Breast epithelium (tissue), 4 donors: Measurements from ENCODE around the gene KRTAP4-6. TPM values are rescaled to one million over a fixed set of nuclear protein-coding genes. Genes with fewer than 3 reads are reported as not detected.
"Not testable (repeated sequence)": the region's sequence is repeated elsewhere in the genome, so short reads cannot be mapped to it uniquely, and the experiment has no call there.

Source experiments
- DNase-seq, 2 donors: peaks; one replicate each; pipeline ENCODE4 v3.0.0-alpha.2; 2019; ENCODE audit warnings: low spot score in 2 of 2
- H3K27ac ChIP-seq, 2 donors: fragments of 200-600 bp; sonication (generic) in 1 of 2; one replicate each; pipeline ENCODE4 v1.5.1; 2016 to 2019; ENCODE audit warnings: mild to moderate bottlenecking in 1 of 2
- H3K27me3 ChIP-seq, 2 donors: fragments of 200-600 bp; sonication (generic) in 1 of 2; one replicate each; pipeline versions ENCODE4 v1.5.1 to v1.6.0; 2017 to 2019; ENCODE audit warnings: control low read depth in 1 of 2, mild to moderate bottlenecking in 1 of 2
- H3K36me3 ChIP-seq: fragments of 200-600 bp; one replicate; pipeline ENCODE4 v1.5.1; 2019
- H3K4me1 ChIP-seq, 2 donors: fragments of 200-600 bp; sonication (generic); one replicate each; pipeline ENCODE4 v1.5.1; 2016 to 2019; ENCODE audit warnings: control low read depth in 1 of 2
- H3K4me3 ChIP-seq, 3 donors: fragments of 200-600 bp; sonication (generic); 1 replicate in 2 of 3; 2 replicates in 1 of 3; pipeline ENCODE4 v1.5.1; 2016 to 2019; ENCODE audit warnings: mild to moderate bottlenecking in 3 of 3, moderate library complexity in 2 of 3
- H3K9me3 ChIP-seq, 2 donors: fragments of 200-600 bp; sonication (generic) in 1 of 2; one replicate each; pipeline ENCODE4 v1.5.1; 2016 to 2019; ENCODE audit warnings: control low read depth in 1 of 2
- POLR2A ChIP-seq: fragments of 450-650 bp; IDR thresholded peaks from one replicate; pipeline ENCODE4 v1.6.1; 2016; ENCODE audit warnings: antibody characterized with exemption, mild to moderate bottlenecking, moderate library complexity
- POLR2AphosphoS5 ChIP-seq, 3 donors: sonication (generic); formaldehyde crosslinking; IDR thresholded peaks; one replicate each; pipeline ENCODE4 v1.6.1; 2017; ENCODE audit warnings: antibody characterized with exemption in 3 of 3
- intact Hi-C: fragments of 100-400 bp; cut with DNase I; formaldehyde crosslinking; loops from one replicate; pipeline ENCODE4 v1.15.1; 2023; ENCODE audit warnings: low total_unique reads
- total RNA-seq, 3 donors: library from RNA; depleted of rRNA; stranded (reverse); fragments of >200 nt; gene quantifications; one replicate each; pipeline ENCODE4 v1.1.0, GENCODE V29; 2016
- TF ChIP-seq, protein P1 (sequence below), 3 donors: fragments of 450-650 bp; IDR thresholded peaks; one replicate each; pipeline ENCODE4 v1.5.1; 2016 to 2017; ENCODE audit warnings: antibody characterized with exemption in 3 of 3, mild to moderate bottlenecking in 3 of 3, moderate library complexity in 3 of 3

The KRTAP4-6 gene
- total RNA-seq, 3 donors from 2014 or later: not detected

DNA sequence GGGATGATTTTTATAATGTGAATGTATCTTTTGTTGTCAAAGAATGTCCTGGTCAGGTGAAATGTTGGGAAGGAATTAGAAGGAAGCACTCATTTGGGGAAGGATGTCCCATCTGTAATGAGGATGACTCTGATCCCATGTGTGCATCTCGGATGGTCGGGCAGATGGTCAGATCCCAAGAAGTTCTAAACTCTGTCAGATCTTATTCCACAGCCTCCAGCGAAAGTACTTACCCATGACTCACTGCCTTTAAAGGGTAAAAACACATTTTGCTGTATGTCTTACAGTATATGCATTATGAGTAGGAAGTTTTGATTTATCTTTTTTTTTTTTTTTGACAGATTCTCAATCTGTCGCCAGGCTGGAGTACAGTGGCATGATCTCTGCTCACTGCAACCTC, 21.6 kb downstream of the KRTAP4-6 start:
- H3K27ac ChIP-seq: no peak overlapping the region
- DNase-seq: no peak
- no peaks in the 10 kb centered on the region for H3K27me3 ChIP-seq
- no peaks in the 10 kb centered on the region for H3K36me3 ChIP-seq
- intact Hi-C loops: no loop called here
- H3K4me1 ChIP-seq: no peaks in the 10 kb centered on the region
- no peaks in the 10 kb centered on the region for H3K9me3 ChIP-seq
- TF ChIP-seq, protein P1, sequence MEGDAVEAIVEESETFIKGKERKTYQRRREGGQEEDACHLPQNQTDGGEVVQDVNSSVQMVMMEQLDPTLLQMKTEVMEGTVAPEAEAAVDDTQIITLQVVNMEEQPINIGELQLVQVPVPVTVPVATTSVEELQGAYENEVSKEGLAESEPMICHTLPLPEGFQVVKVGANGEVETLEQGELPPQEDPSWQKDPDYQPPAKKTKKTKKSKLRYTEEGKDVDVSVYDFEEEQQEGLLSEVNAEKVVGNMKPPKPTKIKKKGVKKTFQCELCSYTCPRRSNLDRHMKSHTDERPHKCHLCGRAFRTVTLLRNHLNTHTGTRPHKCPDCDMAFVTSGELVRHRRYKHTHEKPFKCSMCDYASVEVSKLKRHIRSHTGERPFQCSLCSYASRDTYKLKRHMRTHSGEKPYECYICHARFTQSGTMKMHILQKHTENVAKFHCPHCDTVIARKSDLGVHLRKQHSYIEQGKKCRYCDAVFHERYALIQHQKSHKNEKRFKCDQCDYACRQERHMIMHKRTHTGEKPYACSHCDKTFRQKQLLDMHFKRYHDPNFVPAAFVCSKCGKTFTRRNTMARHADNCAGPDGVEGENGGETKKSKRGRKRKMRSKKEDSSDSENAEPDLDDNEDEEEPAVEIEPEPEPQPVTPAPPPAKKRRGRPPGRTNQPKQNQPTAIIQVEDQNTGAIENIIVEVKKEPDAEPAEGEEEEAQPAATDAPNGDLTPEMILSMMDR (IDR thresholded peaks at IDR 0.05): no peak
- TF ChIP-seq POLR2A (no peak), POLR2AphosphoS5 (IDR thresholded peaks at IDR 0.05) (no peak)
- H3K4me3 ChIP-seq: no peak overlapping the region

DNA sequence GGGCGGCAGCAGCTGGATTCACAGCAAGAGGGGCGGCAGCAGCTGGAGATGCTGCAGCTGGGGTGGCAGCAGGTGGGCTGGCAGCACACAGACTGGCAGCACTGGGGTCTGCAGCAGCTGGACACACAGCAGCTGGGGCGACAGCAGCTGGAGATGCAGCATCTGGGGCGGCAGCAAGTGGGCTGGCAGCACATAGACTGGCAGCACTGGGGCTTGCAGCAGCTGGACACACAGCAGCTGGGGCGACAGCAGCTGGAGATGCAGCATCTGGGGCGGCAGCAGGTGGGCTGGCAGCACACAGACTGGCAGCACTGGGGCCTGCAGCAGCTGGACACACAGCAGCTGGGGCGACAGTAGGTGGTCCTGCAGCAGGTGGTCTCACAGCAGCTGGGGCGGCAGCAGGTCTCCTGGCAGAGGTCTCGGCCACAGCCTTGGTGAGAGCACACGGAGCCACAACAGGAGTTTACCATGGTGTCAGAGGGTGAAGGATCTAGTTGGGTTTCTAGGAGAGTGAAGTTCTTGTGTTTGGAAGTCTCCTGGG, 22.4 kb downstream of the KRTAP4-6 start, which contains the start of gene KRTAP4-11:
Gene KRTAP4-11 (minus strand): TSS at position 528 of the 541 bp plus-strand sequence. CDS start 58 bp downstream, at position 470.
- H3K4me3 ChIP-seq, H3K36me3 ChIP-seq, H3K27me3 ChIP-seq, DNase-seq, H3K9me3 ChIP-seq, intact Hi-C loops, H3K27ac ChIP-seq, H3K4me1 ChIP-seq: not testable (repeated sequence)

DNA sequence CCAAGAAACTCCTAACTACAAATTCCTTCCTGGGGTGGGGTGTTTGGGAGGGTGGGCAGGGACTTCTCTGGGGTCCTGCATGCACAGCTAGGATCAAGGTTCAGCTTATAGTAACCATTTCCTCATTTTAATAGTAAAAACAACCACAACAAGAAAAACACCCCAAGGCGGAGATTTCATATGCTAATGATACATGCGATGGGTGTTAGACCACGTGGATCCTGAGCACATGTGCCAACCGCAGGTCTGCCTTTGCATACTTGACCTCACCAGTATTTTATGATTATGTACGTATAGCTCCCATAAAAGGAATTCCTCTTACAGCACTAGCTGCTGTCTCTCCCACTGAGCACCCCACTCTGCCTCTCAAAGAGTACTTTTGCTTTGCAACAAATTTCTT, 24.0 kb downstream of the KRTAP4-6 start:
- H3K27ac ChIP-seq: no peak overlapping the region
- H3K4me1 ChIP-seq: no peaks in the 10 kb centered on the region
- no peaks in the 10 kb centered on the region for H3K36me3 ChIP-seq
- no peak for DNase-seq
- H3K4me3 ChIP-seq: no peak overlapping the region
- H3K9me3 ChIP-seq: no peaks in the 10 kb centered on the region
- TF ChIP-seq, protein P1 (IDR thresholded peaks at IDR 0.05): no peak
- TF ChIP-seq POLR2AphosphoS5 (IDR thresholded peaks at IDR 0.05) (no peak), POLR2A (no peak)
- intact Hi-C loops: no loop called here
- H3K27me3 ChIP-seq: no peaks in the 10 kb centered on the region

DNA sequence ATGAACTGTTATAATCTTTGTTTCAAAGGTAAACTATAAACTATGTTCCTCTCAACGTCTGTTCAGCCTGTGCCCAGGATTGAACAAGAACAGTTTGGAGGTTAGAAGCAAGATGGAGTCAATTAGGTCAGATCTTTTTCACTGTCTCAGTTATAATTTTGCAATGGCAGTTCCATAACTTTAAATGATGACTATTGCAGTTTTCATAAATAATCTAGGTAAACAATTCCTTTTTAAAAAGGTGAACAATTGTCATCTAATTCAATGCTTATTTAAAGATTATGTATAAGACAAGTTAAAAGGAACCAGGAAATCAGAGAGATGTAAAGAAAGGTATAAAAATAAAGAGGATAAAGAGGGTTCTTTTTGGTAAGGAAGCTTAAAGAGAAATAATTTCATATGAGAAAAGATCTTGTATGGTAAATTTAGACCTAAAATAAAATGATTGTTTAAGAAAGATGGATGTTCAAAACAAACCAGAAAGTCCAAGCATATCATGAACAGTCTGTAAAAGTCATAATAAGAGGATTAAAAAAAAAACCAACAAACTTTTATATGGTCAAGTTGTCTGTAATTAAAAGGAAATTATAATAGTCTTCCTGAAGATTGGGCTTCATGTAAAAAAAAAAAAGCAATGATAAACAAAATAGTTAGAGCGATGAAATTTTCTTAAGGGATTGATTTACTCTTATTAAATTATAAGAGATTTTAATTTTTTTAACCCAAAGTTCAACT, 29.0 kb downstream of the KRTAP4-6 start:
- TF ChIP-seq, protein P1 (IDR thresholded peaks at IDR 0.05): no peak
- TF ChIP-seq POLR2AphosphoS5 (IDR thresholded peaks at IDR 0.05): no peak
- no peak for TF ChIP-seq POLR2A
- Histone ChIP-seq H3K27me3 (no peaks in the 10 kb centered on the region), H3K27ac (no peak overlapping the region), H3K9me3 (no peaks in the 10 kb centered on the region), H3K4me1 (no peaks in the 10 kb centered on the region), H3K4me3 (no peak overlapping the region), H3K36me3 (no peaks in the 10 kb centered on the region)
- DNase-seq: no peak
- intact Hi-C loops: no loop called here

DNA sequence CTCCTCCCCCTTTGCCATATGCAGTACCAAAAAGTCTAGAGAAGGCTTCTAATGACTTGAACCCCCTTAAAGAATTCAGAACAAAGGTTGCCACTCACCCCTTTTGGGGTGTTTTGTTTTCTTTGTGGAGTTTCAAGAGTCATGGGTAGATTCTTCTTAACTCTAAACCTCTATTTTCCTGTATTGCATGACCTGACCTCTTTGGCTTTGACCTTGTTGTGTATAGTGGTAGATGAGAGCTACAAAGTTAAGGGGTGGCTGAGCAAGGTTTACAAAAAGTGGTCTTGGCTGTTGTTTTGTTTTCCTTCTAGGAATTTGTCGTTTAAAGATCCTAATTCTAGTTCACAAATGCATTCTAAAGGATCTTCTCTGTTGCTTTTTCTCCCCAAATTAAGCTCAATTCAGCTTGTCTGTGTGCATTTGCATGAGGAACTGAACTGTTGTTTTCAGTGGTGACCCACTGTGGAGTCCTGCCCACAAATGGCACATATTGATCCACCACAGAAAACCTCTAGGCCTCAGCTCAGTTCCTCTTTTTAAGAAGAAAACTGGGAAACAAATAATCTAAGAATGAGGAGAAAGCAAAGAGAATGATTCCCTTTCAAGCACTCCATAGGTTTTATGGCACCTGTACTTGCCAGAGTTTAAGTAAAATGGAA, 31.5 kb downstream of the KRTAP4-6 start:
- H3K27ac ChIP-seq, H3K4me1 ChIP-seq, DNase-seq, intact Hi-C loops, H3K4me3 ChIP-seq, H3K27me3 ChIP-seq, H3K9me3 ChIP-seq, H3K36me3 ChIP-seq: not testable (repeated sequence)

DNA sequence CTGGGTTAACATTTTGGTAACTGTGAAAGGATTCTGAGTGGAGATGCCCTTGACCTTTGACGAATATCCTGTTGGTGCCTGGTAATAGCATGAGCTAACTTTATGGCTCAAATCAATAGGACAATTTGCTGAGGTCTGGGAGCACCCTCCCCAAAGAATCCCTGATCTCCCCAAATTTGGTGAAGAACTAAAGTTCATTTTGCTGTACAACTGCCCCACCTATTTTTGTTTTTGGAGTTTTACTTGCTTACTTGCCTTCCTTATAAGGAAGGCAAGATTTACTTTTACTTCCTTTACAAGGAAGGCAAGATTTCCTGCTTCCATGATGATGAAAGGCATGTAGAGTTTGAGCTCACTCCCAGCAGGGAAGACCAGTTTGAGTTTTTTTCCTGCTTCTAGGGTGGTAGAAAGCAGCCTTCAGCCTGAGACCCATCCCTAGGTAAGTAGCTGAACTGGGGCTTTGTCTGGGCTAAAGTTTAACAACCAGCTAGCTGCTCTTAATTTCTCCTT, 32.3 kb downstream of the KRTAP4-6 start:
- Histone ChIP-seq H3K27me3 (no peaks in the 10 kb centered on the region), H3K36me3 (no peaks in the 10 kb centered on the region), H3K4me3 (no peak overlapping the region), H3K4me1 (no peaks in the 10 kb centered on the region), H3K27ac (no peak overlapping the region), H3K9me3 (no peaks in the 10 kb centered on the region)
- TF ChIP-seq POLR2A: no peak
- TF ChIP-seq POLR2AphosphoS5 (IDR thresholded peaks at IDR 0.05): no peak
- TF ChIP-seq, protein P1 (IDR thresholded peaks at IDR 0.05): no peak
- DNase-seq: no peak
- intact Hi-C loops: no loop called here

DNA sequence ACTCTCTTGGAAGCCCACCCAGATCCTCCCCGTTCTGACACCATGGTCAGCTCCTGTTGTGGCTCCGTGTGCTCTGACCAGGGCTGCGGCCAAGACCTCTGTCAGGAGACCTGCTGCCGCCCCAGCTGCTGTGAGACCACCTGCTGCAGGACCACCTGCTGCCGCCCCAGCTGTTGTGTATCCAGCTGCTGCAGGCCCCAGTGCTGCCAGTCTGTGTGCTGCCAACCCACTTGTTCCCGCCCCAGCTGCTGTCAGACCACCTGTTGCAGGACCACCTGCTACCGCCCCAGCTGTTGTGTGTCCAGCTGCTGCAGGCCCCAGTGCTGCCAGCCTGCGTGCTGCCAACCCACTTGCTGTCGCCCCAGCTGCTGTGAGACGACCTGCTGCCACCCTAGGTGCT, 35.0 kb downstream of the KRTAP4-6 start, which contains the start of gene KRTAP4-9:
Gene KRTAP4-9 (plus strand): TSS at position 43 of the 400 bp plus-strand sequence. CDS start 0 bp downstream, at position 43.
- H3K9me3 ChIP-seq, H3K27ac ChIP-seq, H3K36me3 ChIP-seq, H3K4me3 ChIP-seq, H3K4me1 ChIP-seq, intact Hi-C loops, DNase-seq, H3K27me3 ChIP-seq: not testable (repeated sequence)

DNA sequence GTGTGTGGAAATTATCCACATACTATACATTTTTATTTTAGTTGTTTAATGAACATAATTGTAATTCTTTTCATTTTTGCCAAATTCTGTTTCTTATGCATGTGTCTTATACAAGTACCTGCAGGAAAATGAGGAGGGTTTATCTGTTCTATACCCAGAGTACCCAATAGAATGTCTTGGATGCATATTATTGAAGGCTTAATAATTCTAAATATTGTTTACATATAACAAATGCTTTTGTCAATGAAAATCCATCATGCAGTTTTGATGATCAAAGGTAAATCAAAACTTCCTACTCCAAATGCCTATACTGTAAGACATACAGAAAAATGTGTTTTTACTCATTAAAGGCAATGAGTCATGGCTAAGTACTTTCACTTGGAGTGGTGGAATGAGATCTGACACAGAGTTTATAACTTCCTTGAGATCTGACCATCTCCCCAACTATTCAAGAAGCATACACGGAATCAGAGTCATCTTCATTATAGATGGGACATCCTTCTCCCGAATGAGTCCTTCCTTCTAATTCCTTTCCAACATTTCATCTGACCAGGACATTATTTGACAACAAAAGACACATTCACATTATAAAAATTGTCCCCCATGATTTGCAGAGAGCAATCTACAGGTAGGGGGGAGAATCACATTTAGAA, 35.8 kb downstream of the KRTAP4-6 start:
- not testable (repeated sequence) for H3K4me3 ChIP-seq, DNase-seq, H3K27me3 ChIP-seq, H3K27ac ChIP-seq, H3K4me1 ChIP-seq, H3K36me3 ChIP-seq, H3K9me3 ChIP-seq
- intact Hi-C loops: loop anchor here (5.0 kb wide), 1 partner anchor 122 kb away; the partner anchor contains the start of gene KRT40
